KOPT-K1 (cell line): Measurements from ENCODE around the gene NTN3.

Experiments
- H3K27ac ChIP-seq: fragments of 200-600 bp; sonication (generic); 2 replicates; pipeline ENCODE4 v1.5.1; 2016; ENCODE audit warnings: antibody characterized with exemption, mild to moderate bottlenecking, low read depth, low read length; ENCODE audit not compliant: poor library complexity, severe bottlenecking
- H3K36me3 ChIP-seq: fragments of 200-600 bp; sonication (generic); 2 replicates; pipeline ENCODE4 v1.5.1; 2017; ENCODE audit warnings: antibody characterized with exemption, mild to moderate bottlenecking, low read length, moderate library complexity; ENCODE audit not compliant: insufficient read depth
- H3K9me3 ChIP-seq: fragments of 200-600 bp; sonication (generic); 2 replicates; pipeline ENCODE4 v1.5.1; 2017; ENCODE audit warnings: antibody characterized with exemption, low read length, mild to moderate bottlenecking; ENCODE audit not compliant: insufficient read depth, poor library complexity, severe bottlenecking

The NTN3 gene

DNA sequence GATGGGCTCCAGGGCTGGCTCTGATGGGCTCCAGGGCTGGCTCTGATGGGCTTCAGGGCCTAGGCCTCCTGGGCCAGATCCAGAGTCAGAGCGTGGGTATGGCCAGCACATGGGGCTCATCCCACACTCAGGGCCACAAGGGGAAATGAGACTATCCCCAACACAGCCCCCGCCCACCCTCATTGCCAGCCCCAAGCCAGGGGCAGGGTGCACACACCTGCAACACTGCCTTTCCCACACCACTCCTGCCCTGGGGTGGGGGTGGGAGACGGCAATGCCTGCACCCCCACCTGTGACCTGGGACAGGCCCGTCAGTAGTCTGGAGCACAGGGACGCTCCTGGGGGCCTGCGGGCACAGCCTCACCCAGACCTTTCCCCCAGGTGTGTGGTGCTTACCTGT lies 28.4 kb downstream of the NTN3 start:
- H3K27ac ChIP-seq, result no peak overlapping the region
- H3K9me3 ChIP-seq, result no peaks in the 10 kb centered on the region
- H3K36me3 ChIP-seq, result peaks cover 30% of the 10 kb centered on the region

GRCh38 chr16:2499890-2500429 lies 28.9 kb downstream of the NTN3 start:
- H3K27ac ChIP-seq, result no peak overlapping the region
- H3K9me3 ChIP-seq, result no peaks in the 10 kb centered on the region
- H3K36me3 ChIP-seq, result peaks cover 30% of the 10 kb centered on the region

GRCh38 chr16:2500430-2500917 lies 29.4 kb downstream of the NTN3 start:
- Histone ChIP-seq H3K27ac (no peak overlapping the region), H3K9me3 (no peaks in the 10 kb centered on the region), H3K36me3 (peaks cover 30% of the 10 kb centered on the region)

GRCh38 chr16:2500918-2501750 lies 30.0 kb downstream of the NTN3 start:
- H3K36me3 ChIP-seq, result peaks cover 26% of the 10 kb centered on the region
- H3K9me3 ChIP-seq, result no peaks in the 10 kb centered on the region
- no peak overlapping the region for H3K27ac ChIP-seq

DNA sequence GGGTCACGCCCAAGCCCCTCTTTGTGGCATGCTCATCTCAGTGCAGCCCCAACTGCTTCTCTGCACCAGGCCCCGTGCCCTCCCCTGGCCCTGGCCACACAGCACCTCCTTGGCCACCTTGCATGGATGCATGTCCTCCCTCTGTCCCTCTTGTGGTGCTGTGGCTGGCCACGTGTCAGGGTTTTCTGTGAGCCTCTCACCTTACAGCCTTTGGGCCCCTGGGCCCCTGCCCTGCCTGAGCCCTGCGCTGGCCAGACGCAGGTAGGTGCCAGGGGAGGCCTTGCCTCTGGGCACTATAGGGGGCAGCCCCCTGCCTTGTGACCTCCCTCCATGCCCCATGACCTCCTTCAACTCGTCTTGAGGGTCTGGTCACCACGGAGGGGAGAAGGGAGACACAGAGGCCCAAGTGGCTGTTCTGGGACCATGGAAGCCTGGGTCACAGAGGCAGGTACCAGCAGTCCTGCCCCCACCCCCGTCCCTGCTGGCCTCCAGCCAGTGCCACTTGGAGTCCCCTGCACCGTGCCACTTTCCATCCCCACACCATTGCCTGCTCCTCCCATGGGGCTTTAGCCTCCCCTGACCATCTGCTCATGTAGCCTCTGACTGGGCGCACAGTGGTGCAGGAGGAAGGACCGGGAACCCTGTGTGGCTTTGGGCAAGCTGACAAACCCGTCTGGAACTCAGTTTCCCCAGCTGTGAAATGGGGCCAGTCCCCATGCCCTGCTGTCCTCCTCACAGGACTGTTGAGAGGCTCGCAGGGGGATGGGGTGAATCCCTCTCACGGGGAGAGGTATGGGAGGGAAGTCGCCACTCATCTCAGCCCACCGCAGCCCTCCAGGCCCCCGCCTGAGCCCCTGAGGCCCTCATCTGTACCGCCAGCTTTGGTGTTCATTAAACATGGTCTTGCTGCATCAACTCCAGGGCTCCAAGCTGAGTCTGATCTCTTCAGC lies 31.1 kb downstream of the NTN3 start:
- H3K36me3 ChIP-seq, result peaks cover 15% of the 10 kb centered on the region
- no peak overlapping the region for H3K27ac ChIP-seq
- no peaks in the 10 kb centered on the region for H3K9me3 ChIP-seq

DNA sequence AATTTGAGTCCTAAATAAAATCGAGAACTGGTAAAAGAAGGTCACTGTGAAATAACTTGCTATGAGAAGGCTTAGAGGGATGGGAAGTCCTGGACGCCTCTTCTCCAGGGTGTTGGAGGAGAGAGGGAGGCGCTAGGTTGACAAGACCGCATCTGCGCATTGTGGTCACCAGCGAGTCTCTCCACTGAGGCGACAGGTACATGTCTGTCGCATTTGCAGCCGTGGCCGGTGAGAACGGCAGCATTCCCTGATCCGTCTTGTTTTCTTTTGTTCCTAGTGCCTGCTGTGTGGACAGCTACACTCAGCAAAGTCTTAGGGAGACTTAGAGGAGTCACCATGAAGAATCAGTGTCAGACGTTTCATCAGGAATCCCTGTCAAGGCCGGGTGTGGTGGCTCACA lies 34.6 kb downstream of the NTN3 start:
- H3K9me3 ChIP-seq, result no peaks in the 10 kb centered on the region
- no peaks in the 10 kb centered on the region; the same call in 1 of the 2 replicates for H3K36me3 ChIP-seq
- no peak overlapping the region for H3K27ac ChIP-seq

DNA sequence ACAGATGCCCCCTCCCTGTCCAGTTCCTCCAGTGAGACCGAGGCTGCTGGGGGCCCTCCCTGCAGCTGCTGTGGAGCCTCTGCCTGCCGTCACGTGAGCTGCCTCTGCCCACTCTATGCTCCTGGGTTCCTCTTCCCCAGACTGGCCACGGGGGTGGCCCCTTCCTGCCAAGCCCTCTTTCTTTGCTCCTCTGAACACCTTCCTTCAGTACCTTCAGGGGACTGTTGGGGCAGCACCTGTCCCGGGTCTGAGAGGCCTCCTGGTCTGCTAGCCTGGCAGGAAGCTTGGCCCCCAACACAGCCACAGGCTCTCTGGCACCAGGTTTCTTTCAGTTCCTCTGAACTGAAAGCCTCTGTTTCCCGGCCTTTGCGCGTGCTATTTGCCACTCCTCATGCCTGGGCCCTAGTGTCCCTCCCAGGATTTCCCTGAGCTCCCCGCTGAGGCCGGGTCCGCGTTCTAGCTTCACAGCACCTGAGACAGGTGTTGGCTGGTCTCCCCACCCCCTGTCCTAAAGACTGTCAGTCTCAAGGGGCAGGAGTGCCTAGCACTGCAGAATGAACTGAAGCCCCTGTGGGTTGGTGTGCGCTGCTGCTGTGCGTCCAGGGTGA lies 36.1 kb downstream of the NTN3 start:
- Histone ChIP-seq H3K36me3 (no peaks in the 10 kb centered on the region; the same call in 1 of the 2 replicates), H3K27ac (no peak overlapping the region), H3K9me3 (no peaks in the 10 kb centered on the region)

DNA sequence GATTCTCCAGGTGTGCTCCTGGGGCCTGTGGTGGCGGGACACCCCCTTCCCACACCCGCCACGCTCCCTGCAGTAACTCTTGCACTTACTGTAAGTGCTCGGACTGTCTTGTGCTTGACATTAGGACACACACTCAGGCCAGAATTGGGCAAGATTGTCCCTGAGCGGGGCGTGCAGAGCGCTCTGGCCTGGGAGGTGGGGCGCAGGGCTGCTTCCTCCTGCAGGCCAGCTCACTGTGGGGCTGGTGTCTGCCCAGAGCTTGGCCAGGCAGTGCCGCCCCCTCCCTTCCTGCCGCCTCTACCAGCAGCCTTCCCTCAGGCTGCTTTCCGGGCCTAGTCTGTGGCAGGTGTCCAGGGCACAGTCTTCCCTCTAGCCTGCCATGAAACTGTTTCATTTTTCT lies 36.6 kb downstream of the NTN3 start:
- no peaks in the 10 kb centered on the region for H3K9me3 ChIP-seq
- H3K36me3 ChIP-seq, result no peaks in the 10 kb centered on the region
- H3K27ac ChIP-seq, result no peak overlapping the region

- Histone ChIP-seq H3K36me3 (no peaks in the 10 kb centered on the region), H3K27ac (no peak overlapping the region), H3K9me3 (no peaks in the 10 kb centered on the region)
These were observed 37.8 kb downstream of the NTN3 start for GRCh38 chr16:2508722-2509400.

DNA sequence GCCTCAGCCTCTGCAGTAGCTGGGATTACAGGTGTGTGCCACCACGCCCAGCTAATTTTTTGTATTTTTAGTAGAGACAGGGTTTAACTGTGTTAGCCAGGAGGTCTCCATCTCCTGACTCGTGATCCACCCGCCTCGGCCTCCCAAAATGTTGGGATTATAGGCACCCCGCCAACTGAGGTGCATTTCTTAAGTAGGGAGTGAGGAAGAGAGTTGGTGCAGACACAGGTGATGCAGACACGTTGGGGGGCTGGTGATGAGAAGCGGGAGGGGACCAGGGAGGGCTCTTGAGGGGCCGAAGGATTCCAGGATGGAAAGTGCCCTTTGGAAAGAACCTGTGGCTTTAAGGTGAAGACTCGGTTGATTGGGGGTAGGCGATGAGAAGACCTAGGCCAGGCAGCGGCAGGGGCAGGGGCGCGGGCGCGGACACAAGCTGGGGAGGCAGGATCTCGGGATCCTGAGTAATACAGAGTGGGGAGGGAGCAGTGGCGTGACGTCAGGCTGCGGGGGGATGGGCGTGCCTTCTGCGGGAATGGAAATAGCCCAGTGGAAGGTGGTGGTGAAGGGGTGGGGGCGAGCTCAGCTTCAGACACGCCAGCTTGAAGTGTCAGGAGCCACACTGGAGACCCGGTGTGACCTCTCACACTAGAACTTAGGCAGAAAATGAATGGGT lies 40.2 kb downstream of the NTN3 start:
- H3K9me3 ChIP-seq, result no peaks in the 10 kb centered on the region
- H3K27ac ChIP-seq, result no peak overlapping the region

DNA sequence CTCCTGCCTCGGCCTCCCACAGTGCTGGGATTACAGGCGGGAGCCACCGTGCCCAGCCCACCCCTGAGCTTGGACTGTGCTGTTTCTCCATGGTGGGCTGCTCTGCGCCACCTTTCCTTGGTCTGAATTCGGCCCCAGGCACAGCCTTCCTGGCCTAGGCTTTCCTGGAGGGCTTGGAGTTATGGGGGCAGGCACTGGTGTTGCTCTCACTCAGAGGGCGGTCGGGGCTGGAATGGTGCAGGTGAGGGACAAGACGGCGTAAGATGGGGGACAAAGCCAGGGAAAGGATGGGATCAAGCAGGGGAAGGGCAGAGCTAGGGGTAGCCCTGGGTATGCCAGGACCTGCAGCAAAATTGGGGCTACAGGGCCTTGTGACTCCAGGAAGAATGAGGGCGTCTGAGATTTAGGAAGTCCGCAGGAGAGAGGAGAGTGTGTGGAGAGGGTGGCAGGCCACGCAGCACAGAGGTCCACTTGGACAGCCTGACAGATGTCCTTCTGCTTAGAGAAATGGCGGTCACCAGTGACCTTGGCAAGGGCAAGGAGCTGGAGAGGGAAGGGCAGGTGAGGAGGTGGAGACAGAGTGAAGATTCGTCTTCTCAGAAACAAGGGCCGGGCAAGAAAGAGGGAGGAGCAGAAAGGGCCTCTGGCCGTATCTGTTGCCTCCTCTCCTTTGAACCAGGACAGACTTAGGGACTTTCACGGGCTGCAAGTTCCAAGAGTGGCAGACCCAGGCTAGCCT lies 41.1 kb downstream of the NTN3 start:
- Histone ChIP-seq H3K9me3 (no peaks in the 10 kb centered on the region), H3K36me3 (peaks cover 16% of the 10 kb centered on the region), H3K27ac (peak overlapping the region; percentile 98)

More for the DNA sequence above, 40.2 kb downstream of the NTN3 start:
- H3K36me3 ChIP-seq, result peaks cover 8% of the 10 kb centered on the region

DNA sequence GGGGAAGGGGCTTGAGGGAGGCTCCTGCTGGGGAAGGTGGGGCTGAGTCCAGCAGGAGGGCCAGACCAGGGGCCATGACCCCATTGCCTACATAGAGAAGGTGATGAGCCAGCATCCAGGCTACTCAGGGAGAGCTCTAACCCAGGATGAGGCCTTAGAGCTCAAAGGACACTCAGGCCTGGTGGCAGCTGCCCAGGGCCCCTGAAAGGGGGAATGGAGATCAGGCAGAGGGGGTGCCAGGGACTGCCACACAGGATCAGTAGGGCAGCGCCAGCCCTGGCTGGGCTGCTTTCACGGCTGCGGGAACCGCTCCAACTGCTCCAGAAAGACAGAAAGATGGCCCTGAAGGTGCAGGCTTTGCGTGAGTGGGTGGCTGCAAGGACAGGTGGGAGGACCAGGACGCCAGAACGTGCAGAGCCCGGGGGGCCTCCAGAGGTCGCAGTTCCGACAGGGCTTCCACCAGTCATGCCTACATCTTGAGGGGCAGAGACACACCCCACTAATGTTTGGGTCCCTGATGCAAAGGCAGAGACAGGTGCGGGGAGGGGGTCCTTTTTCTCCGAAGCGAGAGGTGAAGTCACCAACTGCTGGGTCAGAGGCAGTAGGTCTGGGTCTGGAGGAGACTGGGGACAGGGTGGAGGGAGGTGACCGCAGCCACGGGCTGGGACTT lies 41.8 kb downstream of the NTN3 start:
- H3K36me3 ChIP-seq, result peaks cover 16% of the 10 kb centered on the region
- H3K27ac ChIP-seq, result peak overlapping the region; percentile 98
- H3K9me3 ChIP-seq, result no peaks in the 10 kb centered on the region
